SKM-1 treated with dmso at 0.1 percent for 144 hours (cell line): Measurements from ENCODE around the gene INO80.

Experiments
- DNase-seq: peaks from one replicate; lab custom pipeline; 2025; ENCODE audit not compliant: unreplicated experiment; lab: John Stamatoyannopoulos, UW

INO80 gene

GRCh38 chr15:41001524-41002214 lies 114.4 kb downstream of the INO80 start:
- DNase-seq = no peak

DNA sequence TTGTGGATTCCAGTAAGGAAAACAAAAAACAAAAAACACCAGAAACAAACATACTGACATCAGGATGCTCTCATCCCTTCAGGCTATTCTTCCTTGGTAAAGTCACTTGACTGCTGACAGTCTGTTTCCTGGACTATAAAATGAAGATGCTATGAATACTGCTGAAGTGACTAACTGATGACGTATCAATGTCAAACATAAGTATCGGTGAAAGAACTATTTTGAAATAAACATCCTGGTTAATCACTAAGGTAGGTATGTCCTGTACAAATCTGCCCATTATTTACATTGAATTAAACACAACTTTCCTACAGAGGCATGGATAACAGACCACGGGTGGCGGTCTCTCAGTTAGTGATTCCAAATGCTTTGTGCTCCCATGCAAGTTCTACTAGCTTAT lies 116.9 kb downstream of the INO80 start:
- no peak for DNase-seq

DNA sequence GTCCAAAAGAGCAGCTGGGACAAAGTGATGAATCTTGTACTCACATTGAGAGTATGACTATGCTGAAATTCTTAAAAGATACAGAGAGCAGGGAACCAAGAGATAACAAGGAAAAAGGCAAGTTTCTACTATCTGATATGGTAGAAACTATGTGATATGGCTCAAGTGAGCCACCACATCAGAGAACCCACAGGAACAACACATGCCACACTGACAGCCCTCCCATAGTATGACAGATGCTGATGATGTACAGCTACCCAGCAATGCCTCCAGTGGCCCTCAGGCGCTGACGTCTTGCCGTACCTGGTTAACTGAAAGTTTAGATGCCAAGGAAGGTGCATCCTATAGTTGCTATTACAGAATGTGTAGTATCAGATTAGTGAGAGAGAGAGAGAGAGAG lies 120.4 kb downstream of the INO80 start:
- DNase-seq = no peak

DNA sequence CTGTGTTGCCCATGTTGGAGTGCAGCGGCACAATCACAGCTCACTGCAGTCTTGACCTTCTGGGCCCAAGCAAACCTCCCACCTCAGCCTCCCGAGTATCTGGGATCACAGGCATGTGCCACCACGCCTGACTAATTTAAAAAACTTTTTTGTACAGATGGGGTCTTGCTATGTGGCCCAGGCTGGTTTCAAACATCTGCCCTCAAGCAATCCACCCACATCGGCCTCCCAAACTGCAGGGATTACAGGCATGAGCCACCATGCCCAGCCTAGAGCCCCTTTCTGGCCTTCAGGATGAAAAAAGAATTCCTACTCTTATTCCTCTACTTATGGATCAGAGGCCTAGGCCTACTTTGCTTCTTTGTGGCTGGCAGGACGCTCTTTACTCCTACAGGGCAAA lies 123.3 kb downstream of the INO80 start:
- no peak for DNase-seq

DNA sequence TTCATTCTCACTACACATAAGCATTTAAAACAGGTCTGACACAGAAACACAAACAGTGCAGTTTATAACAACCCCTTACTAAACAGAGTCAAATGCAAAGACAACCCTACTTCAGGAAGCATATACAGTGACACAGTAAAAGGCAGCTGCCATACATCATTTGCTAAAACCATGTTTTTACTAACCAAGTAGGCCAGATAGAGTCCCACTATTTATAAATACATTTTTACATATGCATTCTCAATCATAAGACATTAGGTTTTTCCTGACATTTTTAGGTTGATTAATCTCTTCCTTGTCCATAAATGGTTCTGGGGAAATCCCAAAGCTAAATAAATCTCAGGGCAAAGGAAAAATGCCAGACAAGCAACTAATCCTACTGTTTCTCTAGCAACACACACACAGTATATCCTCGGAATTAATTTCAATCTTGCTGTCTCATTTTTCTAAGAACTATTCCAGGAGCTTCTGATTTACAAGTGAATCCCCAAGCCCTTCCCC lies 123.8 kb downstream of the INO80 start:
- no peak for DNase-seq

DNA sequence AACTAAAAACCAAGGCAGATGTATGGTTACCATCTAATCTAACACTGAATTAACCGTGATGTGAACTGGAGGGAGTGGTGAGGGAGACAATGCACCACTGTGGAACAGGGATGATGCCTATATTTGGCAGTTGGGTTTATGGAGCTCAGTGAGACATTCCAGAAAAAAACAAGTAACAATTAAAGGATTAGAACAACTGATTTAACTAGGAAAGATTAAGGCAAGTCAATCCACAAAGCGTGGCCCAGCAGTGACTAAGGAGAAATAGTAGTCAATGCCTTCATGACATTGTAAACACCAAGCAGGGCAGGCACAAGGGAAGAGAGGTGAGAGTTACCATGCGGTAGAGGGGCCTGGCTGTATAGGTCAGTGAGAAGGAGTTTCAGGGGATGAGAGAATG lies 124.7 kb downstream of the INO80 start:
- no peak for DNase-seq

GRCh38 chr15:40990789-40991188 lies 125.3 kb downstream of the INO80 start:
- no peak for DNase-seq

- no peak for DNase-seq
Observed at GRCh38 chr15:40990080-40990479, 126.0 kb downstream of the INO80 start.

DNA sequence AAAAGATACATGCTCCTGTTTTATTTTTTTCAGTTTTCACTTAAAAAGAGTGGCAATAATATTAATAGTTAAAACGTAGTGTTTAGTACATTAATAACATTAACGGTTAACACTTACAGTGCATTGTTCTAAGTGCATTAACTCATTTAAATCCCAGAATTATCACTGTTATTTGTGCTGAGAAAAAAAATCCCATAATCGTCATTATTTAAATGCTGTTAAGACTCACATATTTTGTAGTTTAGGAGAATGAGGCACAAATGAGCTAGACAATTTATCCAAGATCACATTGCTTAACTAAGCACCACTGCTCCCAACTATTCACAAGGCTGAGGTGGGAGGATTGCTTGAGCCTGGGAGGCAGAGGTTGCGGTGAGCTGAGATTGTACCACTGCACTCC lies 127.9 kb downstream of the INO80 start:
- no peak for DNase-seq

DNA sequence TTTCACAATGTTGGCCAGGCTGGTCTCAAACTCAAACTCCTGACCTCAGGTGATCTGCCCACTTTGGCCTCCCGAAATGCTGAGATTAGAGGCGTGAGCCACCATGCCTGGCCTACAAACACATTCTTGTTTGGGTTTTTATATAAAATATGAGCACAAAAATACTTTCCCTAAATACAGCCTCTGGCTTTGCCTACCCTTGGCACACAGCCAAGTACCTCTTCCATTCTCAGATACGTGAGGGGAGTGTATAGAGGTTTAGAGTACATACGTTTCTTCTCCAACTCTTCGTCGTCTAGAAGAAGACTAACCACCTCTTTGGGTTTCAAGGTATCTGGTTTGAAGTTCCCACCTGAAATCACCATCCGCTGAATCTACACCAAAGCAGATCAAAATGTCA lies 129.3 kb downstream of the INO80 start:
- DNase-seq = no peak

GRCh38 chr15:40985541-40986330 lies 130.3 kb downstream of the INO80 start:
- DNase-seq = no peak

DNA sequence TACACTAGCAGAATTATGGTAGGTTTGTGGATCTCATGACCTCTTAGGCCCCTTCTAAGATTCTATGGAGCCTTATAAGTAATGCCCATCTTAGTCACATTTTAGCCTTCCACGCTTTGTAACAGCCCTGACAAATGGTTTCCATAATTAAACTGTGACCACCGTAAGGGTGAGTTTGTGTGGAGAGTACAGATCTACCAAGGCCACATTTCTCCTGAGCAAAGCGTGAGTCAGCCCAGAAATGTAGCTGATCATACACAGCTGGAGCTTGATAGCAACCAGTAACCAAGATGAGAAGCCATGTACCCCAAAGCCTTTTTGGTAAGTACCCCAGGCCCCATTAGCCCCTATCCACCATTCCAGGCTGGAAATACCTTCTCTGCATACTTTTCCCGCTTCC lies 131.1 kb downstream of the INO80 start:
- DNase-seq = no peak

DNA sequence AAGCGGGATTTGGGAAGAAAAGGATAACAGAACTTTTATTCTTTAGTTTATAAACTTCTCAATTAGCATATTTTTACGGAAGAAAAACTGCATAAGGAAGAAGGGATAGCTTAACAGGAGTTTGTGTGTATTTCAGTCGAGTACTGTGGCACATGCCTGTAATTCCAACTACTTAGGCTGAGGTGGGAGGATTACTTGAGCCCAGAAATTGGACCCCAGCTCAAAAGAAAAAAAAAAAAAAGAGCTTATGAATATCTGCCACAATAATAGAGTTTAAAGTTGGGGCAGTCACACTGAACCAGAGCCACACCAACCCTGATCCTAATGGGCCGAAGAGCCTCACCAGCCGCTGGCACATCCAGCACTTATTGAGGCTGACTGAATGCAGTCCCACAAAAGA lies 131.7 kb downstream of the INO80 start:
- no peak for DNase-seq

- no peak for DNase-seq
Observed at GRCh38 chr15:40982855-40983254, 133.2 kb downstream of the INO80 start.

DNA sequence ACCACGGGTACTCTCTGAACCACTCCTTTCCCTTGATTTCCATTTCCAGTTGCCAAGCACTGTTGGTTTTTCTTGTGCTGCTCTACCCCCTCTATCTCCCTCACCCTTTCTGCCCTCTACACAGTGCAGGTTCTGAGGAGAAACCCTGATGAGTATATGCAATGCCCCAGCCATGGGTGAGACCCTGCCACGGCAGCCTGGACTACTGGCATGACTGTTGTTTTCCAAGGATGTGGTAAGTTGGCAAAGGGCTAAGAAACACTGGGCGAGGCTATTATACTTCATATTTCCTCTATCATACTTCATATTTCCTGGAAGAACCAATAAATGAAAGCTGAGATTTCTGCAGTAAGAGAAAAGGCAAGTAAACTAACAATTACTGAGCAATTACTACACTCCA lies 134.9 kb downstream of the INO80 start:
- DNase-seq = no peak

GRCh38 chr15:40978562-40978961 lies 137.5 kb downstream of the INO80 start:
- no peak for DNase-seq

GRCh38 chr15:40978141-40978540 lies 137.9 kb downstream of the INO80 start:
- DNase-seq = no peak

- DNase-seq = no peak
Observed at GRCh38 chr15:40976819-40977218, 139.3 kb downstream of the INO80 start.

GRCh38 chr15:40974879-40975278 lies 141.2 kb downstream of the INO80 start:
- DNase-seq = no peak

DNA sequence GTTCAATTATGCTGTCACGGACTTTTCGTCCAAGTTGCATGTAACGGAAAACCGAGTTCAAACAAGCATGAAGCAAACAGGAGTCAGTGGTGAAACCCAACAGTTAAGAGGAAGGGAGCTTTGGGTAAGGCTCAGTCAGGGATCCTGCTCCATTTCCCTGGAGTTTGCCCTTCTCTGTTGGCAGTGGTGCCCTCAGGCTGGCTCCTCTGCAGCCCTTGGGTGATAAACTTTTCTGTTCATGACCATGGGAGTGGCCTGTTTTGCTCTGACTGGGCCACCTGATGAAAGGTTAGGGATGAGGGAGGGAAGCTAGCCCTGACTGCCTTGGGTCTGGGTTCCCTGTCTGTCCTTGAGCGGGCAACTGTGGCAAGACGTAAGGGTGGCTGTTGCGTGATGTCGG lies 146.7 kb downstream of the INO80 start:
- no peak for DNase-seq

DNA sequence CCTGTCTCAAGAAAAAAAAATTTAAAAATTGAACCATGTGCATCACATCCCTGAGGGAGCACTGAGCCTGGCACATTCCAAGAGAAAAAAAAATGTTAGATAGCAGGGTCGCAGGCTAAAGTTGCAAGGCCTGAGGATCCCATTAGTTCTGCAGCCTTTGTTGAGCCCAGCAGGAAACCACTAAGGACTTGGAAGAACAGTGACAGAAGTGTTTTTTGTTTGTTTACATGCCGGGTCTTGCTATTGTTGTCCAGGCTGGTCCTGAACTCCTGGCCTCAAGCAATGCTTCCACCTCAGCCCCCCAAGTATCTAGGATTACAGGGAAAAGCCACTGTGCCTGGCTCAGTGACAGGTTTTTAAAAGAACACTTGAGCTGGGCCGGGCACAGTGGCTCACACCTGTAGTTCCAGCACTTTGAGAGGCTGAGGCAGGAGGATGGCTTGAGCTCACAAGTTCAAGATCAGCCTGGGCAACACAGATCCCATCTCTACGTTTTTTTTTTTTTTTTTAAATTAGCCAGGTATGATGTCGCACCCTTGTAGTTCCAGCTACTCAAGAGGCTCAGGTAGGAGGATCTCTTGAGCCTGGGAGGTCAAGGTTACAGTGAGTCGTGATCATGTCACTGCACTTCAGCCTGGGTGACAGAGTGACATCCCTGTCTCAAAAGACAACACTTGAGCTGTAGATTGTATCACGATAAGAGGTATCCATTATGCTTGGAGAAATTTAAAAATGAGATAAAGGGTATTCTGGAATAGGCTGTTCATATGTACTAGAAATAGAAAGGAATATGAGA lies 147.6 kb downstream of the INO80 start:
- DNase-seq = no peak

DNA sequence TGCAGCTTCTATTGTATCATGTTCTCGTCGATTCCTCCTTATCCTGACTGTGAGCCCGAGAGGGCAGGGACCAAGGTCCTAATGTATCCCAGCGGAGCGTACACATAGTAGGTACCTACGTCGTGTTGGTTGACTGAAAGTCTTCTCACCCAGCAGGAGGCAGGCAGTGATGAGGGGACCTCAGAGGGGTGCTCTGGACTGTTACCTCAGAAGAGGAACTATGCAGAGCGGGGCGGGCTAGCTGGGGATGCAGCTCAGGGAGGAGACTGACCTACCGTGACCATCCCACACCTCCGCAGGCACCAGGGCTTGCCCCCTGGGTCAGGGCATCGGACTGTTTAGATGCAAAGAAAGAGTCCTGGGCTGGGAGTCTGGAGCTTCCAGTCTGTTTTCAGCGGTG lies 151.4 kb downstream of the INO80 start:
- DNase-seq = no peak
